ENCODE results near the gene MEF2A. TPM values are rescaled to one million over a fixed set of nuclear protein-coding genes. Genes with fewer than 3 reads are reported as not detected.

MEF2A gene
- total and polyA plus RNA-seq, 8 donors: 9.2 to 24.4 (median 15.9) TPM

- TF ChIP-seq, protein P1, sequence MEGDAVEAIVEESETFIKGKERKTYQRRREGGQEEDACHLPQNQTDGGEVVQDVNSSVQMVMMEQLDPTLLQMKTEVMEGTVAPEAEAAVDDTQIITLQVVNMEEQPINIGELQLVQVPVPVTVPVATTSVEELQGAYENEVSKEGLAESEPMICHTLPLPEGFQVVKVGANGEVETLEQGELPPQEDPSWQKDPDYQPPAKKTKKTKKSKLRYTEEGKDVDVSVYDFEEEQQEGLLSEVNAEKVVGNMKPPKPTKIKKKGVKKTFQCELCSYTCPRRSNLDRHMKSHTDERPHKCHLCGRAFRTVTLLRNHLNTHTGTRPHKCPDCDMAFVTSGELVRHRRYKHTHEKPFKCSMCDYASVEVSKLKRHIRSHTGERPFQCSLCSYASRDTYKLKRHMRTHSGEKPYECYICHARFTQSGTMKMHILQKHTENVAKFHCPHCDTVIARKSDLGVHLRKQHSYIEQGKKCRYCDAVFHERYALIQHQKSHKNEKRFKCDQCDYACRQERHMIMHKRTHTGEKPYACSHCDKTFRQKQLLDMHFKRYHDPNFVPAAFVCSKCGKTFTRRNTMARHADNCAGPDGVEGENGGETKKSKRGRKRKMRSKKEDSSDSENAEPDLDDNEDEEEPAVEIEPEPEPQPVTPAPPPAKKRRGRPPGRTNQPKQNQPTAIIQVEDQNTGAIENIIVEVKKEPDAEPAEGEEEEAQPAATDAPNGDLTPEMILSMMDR (IDR thresholded peaks at IDR 0.05): no peak
- intact Hi-C loops (cut with DNase I): no loop called here
- ATAC-seq: peak; percentile 21 to 54 (median 30)
- peak overlapping the region; percentile 57 to 77 (median 75) for H3K4me3 ChIP-seq
- H3K27ac ChIP-seq: peak overlapping the region; percentile 90 to 97 (median 96)
- no peaks in the 10 kb centered on the region for H3K27me3 ChIP-seq
- H3K9me3 ChIP-seq: no peaks in the 10 kb centered on the region
- H3K4me1 ChIP-seq: peaks cover 4 to 25% (median 15%) of the 10 kb centered on the region in 3 donors
- WGBS, 2 donors: 1 to 2% methylated on average over 37 to 69 of the region's 69 CpGs
- no peaks in the 10 kb centered on the region for H3K36me3 ChIP-seq
- peak; percentile 25 to 85 (median 58) for DNase-seq
- no peak for FAIRE-seq
Observed at GRCh38 chr15:99566157-99566897, 543 bp downstream of the MEF2A start.

- H3K4me1 ChIP-seq: peaks cover 4 to 29% (median 15%) of the 10 kb centered on the region in 3 donors
- no peak for FAIRE-seq
Observed at GRCh38 chr15:99568625-99569352, 3.0 kb downstream of the MEF2A start.

DNA sequence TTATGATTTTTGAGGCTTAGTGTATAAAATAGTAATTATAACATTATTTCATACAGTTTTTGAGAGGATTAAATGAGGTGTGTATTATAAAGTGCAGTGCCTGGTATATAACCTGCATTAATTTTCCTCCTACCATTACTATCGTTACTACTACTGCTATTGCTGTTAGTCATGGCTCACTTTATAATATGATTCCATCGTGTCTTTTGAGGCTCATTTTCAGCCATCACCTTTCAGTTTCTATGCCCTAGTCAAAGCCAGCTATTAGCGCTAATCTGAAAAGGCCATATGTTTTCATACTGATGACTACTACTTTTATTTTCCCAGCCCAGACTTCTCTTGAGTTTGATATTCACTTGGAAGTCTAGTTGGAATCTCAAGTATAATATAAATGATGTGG lies 5.5 kb downstream of the MEF2A start:
- intact Hi-C loops (cut with DNase I): no loop called here
- no peak for FAIRE-seq

More at GRCh38 chr15:99568625-99569352, 3.0 kb downstream of the MEF2A start:
- intact Hi-C loops (cut with DNase I): no loop called here
- TF ChIP-seq, protein P1 (IDR thresholded peaks at IDR 0.05): no peak
- Histone ChIP-seq H3K27ac (peak overlapping the region in 1 of 4 donors; percentile 47), H3K36me3 (no peaks in the 10 kb centered on the region), H3K4me3 (no peak overlapping the region), H3K27me3 (no peaks in the 10 kb centered on the region), H3K9me3 (no peaks in the 10 kb centered on the region)
- 45 to 49% methylated on average over 9 of the region's 9 CpGs for WGBS, 2 donors
- no peak for ATAC-seq
- no peak for DNase-seq

GRCh38 chr15:99574048-99574447 lies 8.3 kb downstream of the MEF2A start:
- 37 to 43% methylated on average over 4 of the region's 4 CpGs for WGBS, 2 donors

More for the DNA sequence above, 5.5 kb downstream of the MEF2A start:
- DNase-seq (no peak), ATAC-seq (no peak)
- Histone ChIP-seq H3K4me3 (no peak overlapping the region), H3K4me1 (peaks cover 4 to 24% (median 15%) of the 10 kb centered on the region in 3 donors), H3K27ac (no peak overlapping the region), H3K36me3 (no peaks in the 10 kb centered on the region), H3K9me3 (no peaks in the 10 kb centered on the region), H3K27me3 (no peaks in the 10 kb centered on the region)
- 86 to 88% methylated on average over 3 of the region's 3 CpGs for WGBS, 2 donors
- TF ChIP-seq, protein P1 (IDR thresholded peaks at IDR 0.05): no peak

More at GRCh38 chr15:99574048-99574447, 8.3 kb downstream of the MEF2A start:
- intact Hi-C loops (cut with DNase I): no loop called here
- DNase-seq (no peak), FAIRE-seq (no peak), ATAC-seq (peak in 3 of 4 donors; percentile 49 to 63 (median 51))
- Histone ChIP-seq H3K36me3 (no peaks in the 10 kb centered on the region), H3K4me3 (no peak overlapping the region), H3K9me3 (no peaks in the 10 kb centered on the region), H3K27me3 (no peaks in the 10 kb centered on the region), H3K4me1 (peaks cover under 1 to 11% (median 8%) of the 10 kb centered on the region in 3 donors), H3K27ac (no peak overlapping the region)
- TF ChIP-seq, protein P1 (IDR thresholded peaks at IDR 0.05): no peak
